ENCODE results near the gene ANTKMT.
"Not testable (repeated sequence)": the region's sequence is repeated elsewhere in the genome, so short reads cannot be mapped to it uniquely, and the experiment has no call there.

The ANTKMT gene

DNA sequence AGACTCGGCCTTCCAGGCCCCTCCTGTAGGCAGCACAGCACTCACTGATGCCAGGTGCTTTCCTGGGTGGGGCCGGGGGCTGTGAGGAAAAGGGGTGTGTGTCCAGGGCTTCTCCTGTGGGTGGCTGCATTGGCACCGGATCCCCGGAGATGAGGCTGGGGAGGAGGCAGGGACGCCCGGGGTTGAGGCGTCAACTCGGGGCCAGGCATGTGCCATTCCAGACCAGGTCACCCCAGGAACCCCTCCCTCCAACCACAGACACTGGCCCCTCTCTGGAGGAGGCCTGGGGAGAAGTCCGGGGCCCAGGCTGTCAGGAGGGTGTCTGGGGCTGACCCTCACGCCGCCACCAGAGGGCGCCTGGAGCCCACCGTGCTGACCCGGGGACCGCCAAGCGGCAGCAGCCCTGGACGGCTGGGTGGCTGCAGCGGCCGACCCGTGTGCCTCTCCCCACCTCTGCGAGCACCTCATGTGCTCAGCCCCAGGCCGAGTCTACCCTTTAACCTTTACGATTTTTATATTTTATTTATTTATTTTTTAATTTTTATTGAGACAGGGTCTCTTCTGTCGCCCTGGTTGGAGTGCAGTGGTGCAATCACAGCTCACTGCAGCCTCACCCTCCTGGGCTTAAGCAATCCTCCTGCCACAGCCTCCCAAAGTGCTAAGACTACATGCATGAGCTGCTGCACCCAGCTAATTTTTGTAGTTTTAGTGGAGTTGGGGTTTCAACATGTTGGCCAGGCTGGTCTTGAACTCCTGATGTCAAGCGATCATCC lies 9.2 kb upstream of the ANTKMT start:
- Histone ChIP-seq H3K27me3 (ENCODE audit: insufficient read depth, low read length) (peaks cover 77% of the 10 kb centered on the region), H3K27ac (ENCODE audit: low read depth, low read length) (no peak overlapping the region), H3K9ac (ENCODE audit: low read depth, low read length) (no peak overlapping the region), H3K4me3 (ENCODE audit: low read length) (no peak overlapping the region), H3K36me3 (ENCODE audit: insufficient read depth, low read length) (no peaks in the 10 kb centered on the region), H3K9me3 (ENCODE audit: insufficient read depth, low read depth, low read length) (no peaks in the 10 kb centered on the region), H3K4me1 (ENCODE audit: insufficient read depth, low read length) (peaks cover 10% of the 10 kb centered on the region; the same call in 1 of the 2 replicates)
- WGBS: 19% methylated on average over 22 of the region's 25 CpGs

DNA sequence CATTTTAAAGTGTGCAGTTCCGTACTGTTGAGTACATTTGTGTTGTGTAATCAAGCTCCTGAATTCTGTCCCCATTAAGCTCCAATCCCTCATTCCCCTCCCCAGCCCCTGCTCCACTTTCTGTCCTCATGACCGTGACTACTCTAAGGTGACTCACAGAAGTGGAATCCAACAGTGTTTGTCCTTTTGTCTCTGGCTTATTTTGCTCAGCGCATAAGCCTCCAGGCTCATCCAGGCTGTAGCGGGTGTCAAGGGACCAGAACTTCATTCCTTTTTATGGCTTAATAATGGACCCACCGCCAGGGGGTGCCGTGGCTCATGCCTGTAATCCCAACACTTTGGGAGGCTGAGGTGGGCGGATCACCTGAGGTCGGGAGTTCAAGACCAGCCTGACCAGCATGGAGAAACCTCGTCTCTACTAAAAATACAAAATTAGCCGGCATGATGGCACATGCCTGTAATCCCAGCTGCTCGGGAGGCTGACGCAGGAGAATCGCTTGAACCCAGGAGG lies 8.2 kb upstream of the ANTKMT start:
- 49% methylated on average over 12 of the region's 13 CpGs for WGBS
- not testable (repeated sequence) for H3K27ac ChIP-seq (ENCODE audit: low read depth, low read length); H3K36me3 ChIP-seq (ENCODE audit: insufficient read depth, low read length); H3K4me3 ChIP-seq (ENCODE audit: low read length); H3K9me3 ChIP-seq (ENCODE audit: insufficient read depth, low read depth, low read length); H3K9ac ChIP-seq (ENCODE audit: low read depth, low read length)
- H3K4me1 ChIP-seq (ENCODE audit: insufficient read depth, low read length): peaks cover 11% of the 10 kb centered on the region; the same call in 1 of the 2 replicates
- H3K27me3 ChIP-seq (ENCODE audit: insufficient read depth, low read length): peaks cover 69% of the 10 kb centered on the region

DNA sequence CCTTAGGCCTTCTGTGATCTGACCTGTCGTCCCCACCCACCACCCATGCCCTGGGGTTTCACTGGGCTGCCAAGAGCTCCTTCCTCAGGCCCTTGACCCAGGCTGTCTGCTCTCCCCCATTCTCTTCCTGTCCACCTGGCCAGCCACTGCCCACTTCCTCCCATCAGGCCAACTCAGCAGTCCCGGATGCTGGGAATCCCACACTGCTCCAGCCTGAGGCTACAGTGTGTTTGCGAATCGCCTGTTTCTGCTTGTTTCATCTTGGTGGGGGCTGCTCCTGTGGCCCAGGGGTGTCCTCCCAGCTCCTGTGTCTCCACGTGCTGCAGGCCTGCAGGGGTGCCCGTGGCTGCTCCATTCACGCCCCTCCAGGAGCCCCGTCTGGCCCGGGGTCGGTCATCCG lies 6.9 kb upstream of the ANTKMT start:
- WGBS: 85% methylated on average over 11 of the region's 11 CpGs
- peaks cover 60% of the 10 kb centered on the region for H3K27me3 ChIP-seq (ENCODE audit: insufficient read depth, low read length)
- no peak overlapping the region for H3K27ac ChIP-seq (ENCODE audit: low read depth, low read length)

GRCh38 chr16:714558-715476 lies 6.1 kb upstream of the ANTKMT start, which contains the start of gene METRN:
TSS of gene METRN (plus strand) at chr16:715118. CDS start at chr16:715290, 172 bp downstream.
- H3K27me3 ChIP-seq (ENCODE audit: insufficient read depth, low read length): peaks cover 53% of the 10 kb centered on the region
- no peaks in the 10 kb centered on the region for H3K36me3 ChIP-seq (ENCODE audit: insufficient read depth, low read length)
- H3K4me1 ChIP-seq (ENCODE audit: insufficient read depth, low read length): peaks cover 13% of the 10 kb centered on the region; the same call in 1 of the 2 replicates
- 9% methylated on average over 108 of the region's 108 CpGs for WGBS
- H3K4me3 ChIP-seq (ENCODE audit: low read length): peak within 1 kb of the TSS; percentile 66
- H3K9me3 ChIP-seq (ENCODE audit: insufficient read depth, low read depth, low read length): no peaks in the 10 kb centered on the region
- H3K27ac ChIP-seq (ENCODE audit: low read depth, low read length): no peak within 1 kb of the TSS
- peak within 1 kb of the TSS; percentile 57 for H3K9ac ChIP-seq (ENCODE audit: low read depth, low read length)

More for the DNA sequence above, 6.9 kb upstream of the ANTKMT start:
- Histone ChIP-seq H3K9me3 (ENCODE audit: insufficient read depth, low read depth, low read length) (no peaks in the 10 kb centered on the region), H3K9ac (ENCODE audit: low read depth, low read length) (no peak overlapping the region), H3K4me1 (ENCODE audit: insufficient read depth, low read length) (peaks cover 11% of the 10 kb centered on the region; the same call in 1 of the 2 replicates), H3K36me3 (ENCODE audit: insufficient read depth, low read length) (no peaks in the 10 kb centered on the region), H3K4me3 (ENCODE audit: low read length) (no peak overlapping the region)

GRCh38 chr16:715477-716199 lies 5.3 kb upstream of the ANTKMT start:
- Histone ChIP-seq H3K36me3 (ENCODE audit: insufficient read depth, low read length) (no peaks in the 10 kb centered on the region), H3K27me3 (ENCODE audit: insufficient read depth, low read length) (peaks cover 46% of the 10 kb centered on the region), H3K9me3 (ENCODE audit: insufficient read depth, low read depth, low read length) (no peaks in the 10 kb centered on the region), H3K4me1 (ENCODE audit: insufficient read depth, low read length) (peaks cover 18% of the 10 kb centered on the region; the same call in 1 of the 2 replicates), H3K4me3 (ENCODE audit: low read length) (peak overlapping the region; percentile 66), H3K9ac (ENCODE audit: low read depth, low read length) (peak overlapping the region; percentile 57), H3K27ac (ENCODE audit: low read depth, low read length) (no peak overlapping the region)
- WGBS: 4% methylated on average over 74 of the region's 74 CpGs

DNA sequence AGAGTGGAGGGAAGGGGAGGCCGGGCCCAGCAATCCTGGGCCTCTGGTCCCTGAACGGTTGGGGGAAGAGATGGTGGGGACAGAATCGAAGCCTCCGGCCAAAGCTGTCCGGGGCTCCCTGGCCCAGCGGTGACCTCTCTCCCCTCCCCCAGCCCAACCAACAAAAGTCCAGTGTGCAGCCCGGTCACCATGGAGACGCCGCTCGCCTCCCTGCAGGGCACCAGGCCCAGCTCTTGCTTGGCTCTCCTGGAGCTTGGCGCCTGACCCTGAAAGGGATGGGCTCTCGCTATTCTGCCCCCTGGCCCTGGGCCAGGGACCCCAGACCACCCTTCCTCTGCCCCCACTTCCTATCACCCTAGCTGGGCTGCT lies 4.8 kb upstream of the ANTKMT start:
- peaks cover 18% of the 10 kb centered on the region; the same call in 1 of the 2 replicates for H3K4me1 ChIP-seq (ENCODE audit: insufficient read depth, low read length)
- peak overlapping the region; percentile 66 for H3K4me3 ChIP-seq (ENCODE audit: low read length)
- H3K27me3 ChIP-seq (ENCODE audit: insufficient read depth, low read length): peaks cover 40% of the 10 kb centered on the region
- H3K9me3 ChIP-seq (ENCODE audit: insufficient read depth, low read depth, low read length): no peaks in the 10 kb centered on the region
- 0 out of 2 replicates have a peak overlapping the region, but pooled peaks have one; percentile 37 for H3K9ac ChIP-seq (ENCODE audit: low read depth, low read length)
- WGBS: 14% methylated on average over 11 of the region's 12 CpGs
- no peak overlapping the region for H3K27ac ChIP-seq (ENCODE audit: low read depth, low read length)
- no peaks in the 10 kb centered on the region for H3K36me3 ChIP-seq (ENCODE audit: insufficient read depth, low read length)

- H3K9ac ChIP-seq (ENCODE audit: low read depth, low read length): no peak overlapping the region
- H3K36me3 ChIP-seq (ENCODE audit: insufficient read depth, low read length): no peaks in the 10 kb centered on the region
- peaks cover 18% of the 10 kb centered on the region; the same call in 1 of the 2 replicates for H3K4me1 ChIP-seq (ENCODE audit: insufficient read depth, low read length)
- H3K4me3 ChIP-seq (ENCODE audit: low read length): peak overlapping the region; percentile 66; the same call in 1 of the 2 replicates
- WGBS: 89% methylated on average over 29 of the region's 29 CpGs
- no peaks in the 10 kb centered on the region for H3K9me3 ChIP-seq (ENCODE audit: insufficient read depth, low read depth, low read length)
- H3K27me3 ChIP-seq (ENCODE audit: insufficient read depth, low read length): peaks cover 38% of the 10 kb centered on the region
- no peak overlapping the region for H3K27ac ChIP-seq (ENCODE audit: low read depth, low read length)
Measured at GRCh38 chr16:716768-717325, 4.1 kb upstream of the ANTKMT start.

- H3K27ac ChIP-seq (ENCODE audit: low read depth, low read length): no peak overlapping the region
- no peaks in the 10 kb centered on the region for H3K9me3 ChIP-seq (ENCODE audit: insufficient read depth, low read depth, low read length)
- H3K27me3 ChIP-seq (ENCODE audit: insufficient read depth, low read length): peaks cover 36% of the 10 kb centered on the region
- no peaks in the 10 kb centered on the region for H3K36me3 ChIP-seq (ENCODE audit: insufficient read depth, low read length)
- WGBS: 76% methylated on average over 32 of the region's 32 CpGs
- H3K4me3 ChIP-seq (ENCODE audit: low read length): no peak overlapping the region
- no peak overlapping the region for H3K9ac ChIP-seq (ENCODE audit: low read depth, low read length)
- H3K4me1 ChIP-seq (ENCODE audit: insufficient read depth, low read length): peaks cover 18% of the 10 kb centered on the region; the same call in 1 of the 2 replicates
Measured at GRCh38 chr16:717450-718245, 3.3 kb upstream of the ANTKMT start.

- peaks cover 18% of the 10 kb centered on the region; the same call in 1 of the 2 replicates for H3K4me1 ChIP-seq (ENCODE audit: insufficient read depth, low read length)
- H3K4me3 ChIP-seq (ENCODE audit: low read length): no peak overlapping the region
- no peak overlapping the region for H3K27ac ChIP-seq (ENCODE audit: low read depth, low read length)
- H3K36me3 ChIP-seq (ENCODE audit: insufficient read depth, low read length): peaks cover 4% of the 10 kb centered on the region; the same call in 1 of the 2 replicates
- H3K27me3 ChIP-seq (ENCODE audit: insufficient read depth, low read length): peaks cover 36% of the 10 kb centered on the region
- WGBS: 92% methylated on average over 9 of the region's 9 CpGs
- H3K9ac ChIP-seq (ENCODE audit: low read depth, low read length): no peak overlapping the region
- no peaks in the 10 kb centered on the region for H3K9me3 ChIP-seq (ENCODE audit: insufficient read depth, low read depth, low read length)
Measured at GRCh38 chr16:718389-718788, 2.6 kb upstream of the ANTKMT start.

Data from HUES64 (cell line).